HG02885 (cell line): ENCODE data around the gene MTRR.
A peak's percentile ranks its signal among the peaks of the same experiment; 100 is the strongest.

ENCODE experiments used
- ATAC-seq: cut with Tn5 transposase; IDR thresholded peaks from one replicate; pipeline ENCODE4 v1.9.1; 2021; ENCODE audit warnings: mild to moderate bottlenecking; ENCODE audit not compliant: unreplicated experiment, poor library complexity

The MTRR gene

DNA sequence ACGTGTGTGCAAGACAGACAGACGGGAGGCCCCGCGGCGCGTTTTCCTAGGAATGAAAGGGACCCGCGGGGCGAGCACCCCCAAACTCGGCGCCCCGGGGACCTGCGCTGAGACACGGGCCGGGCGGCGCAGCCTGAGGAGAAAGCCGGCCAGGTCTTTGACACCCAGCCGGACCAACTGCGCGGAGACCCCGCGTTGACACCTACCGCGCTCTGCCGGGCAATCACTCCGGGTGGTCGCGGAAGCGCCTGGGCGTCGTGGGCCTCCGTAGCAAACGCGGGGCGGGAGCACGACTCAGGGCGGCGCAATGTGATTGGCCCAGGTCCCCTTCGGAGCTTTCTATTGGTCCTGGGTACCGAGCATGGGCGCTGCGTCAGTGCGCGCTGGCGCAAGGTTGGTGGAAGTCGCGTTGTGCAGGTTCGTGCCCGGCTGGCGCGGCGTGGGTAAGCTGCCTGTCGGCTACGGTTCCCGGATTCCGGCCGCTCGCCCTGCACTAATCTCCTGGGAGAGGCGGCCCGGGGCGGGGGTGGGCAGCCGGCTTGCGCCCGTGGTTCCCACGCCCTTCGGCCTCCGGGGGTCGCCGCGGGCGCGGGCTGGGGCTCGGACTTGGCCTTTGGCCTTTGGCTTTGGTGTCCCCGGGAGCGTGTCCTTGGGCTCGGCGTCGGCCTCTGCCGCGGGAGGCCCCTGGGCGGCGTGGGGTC lies at the start of gene MTRR, which contains the start of gene FASTKD3:
MTRR (plus strand) TSS at position 376 of the 701 bp plus-strand sequence. CDS start 1,647 bp downstream, outside the sequence.
FASTKD3 (minus strand) TSS at position 259 of the 701 bp plus-strand sequence. CDS start 948 bp downstream, outside the sequence.
- peak; percentile 91 for ATAC-seq

DNA sequence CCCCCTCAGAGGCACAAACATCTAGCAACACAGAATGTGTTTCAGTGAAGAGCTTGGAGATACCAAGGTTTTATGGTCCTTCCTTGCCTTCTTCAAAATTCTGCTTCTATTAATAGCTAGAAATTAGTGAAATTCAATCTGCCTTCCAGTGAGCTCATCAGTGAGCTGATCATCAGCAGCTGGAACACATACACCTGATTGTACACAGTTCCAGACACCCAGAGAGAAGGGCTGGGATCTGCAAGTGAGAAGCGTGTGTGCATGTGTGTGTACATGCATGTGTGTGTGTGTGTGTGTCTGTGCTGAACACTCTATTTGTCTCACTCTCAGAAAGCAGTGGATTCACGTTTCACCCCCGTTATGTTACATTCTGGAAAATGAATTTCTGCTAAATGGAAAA lies 46.5 kb upstream of the MTRR start:
- ATAC-seq, result no peak

DNA sequence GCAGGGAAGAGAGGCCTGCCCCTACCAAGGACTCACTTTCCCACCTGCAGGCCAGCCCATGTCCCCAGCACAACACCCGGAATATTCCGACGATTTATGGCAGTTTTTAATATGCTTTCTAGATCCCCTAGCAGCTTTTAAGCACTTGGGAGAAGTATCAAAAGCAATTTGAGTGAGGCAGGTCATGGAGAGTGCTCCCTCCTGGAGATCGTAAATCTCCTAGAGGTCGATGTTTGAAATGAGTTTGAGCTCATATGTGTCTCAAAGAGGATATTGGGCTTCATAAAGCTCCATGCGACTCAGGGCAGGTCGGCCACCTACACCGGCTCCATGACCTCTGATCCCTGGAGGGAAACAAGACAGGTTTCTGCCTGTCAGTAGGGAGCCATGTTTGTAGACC lies 45.4 kb upstream of the MTRR start:
- ATAC-seq, result no peak

GRCh38 chr5:7824995-7825394 lies 44.0 kb upstream of the MTRR start:
- no peak for ATAC-seq

DNA sequence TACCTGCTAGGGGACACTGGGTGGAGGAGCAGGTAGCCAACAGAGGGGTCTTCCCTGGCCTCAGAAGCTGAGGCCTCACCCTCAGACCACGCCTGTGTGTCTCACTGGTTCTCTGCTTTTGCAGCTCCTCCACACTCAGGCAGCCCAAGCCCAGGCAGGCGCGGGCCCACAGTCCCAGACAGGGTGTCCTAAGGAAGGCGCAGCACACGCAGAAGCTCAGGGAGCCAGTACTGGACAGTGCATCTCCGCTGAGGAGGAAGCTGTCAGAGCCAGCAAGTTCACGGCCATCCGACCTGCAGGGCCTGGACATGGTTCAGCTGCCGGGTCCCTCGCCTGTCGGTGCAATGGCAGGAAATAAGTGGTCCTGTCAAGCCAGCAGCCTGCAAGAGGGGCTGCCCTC lies 43.3 kb upstream of the MTRR start:
- no peak for ATAC-seq

- no peak for ATAC-seq
These were observed 41.3 kb upstream of the MTRR start for GRCh38 chr5:7827610-7828009.

- ATAC-seq, result no peak
These were observed 40.7 kb upstream of the MTRR start for GRCh38 chr5:7828269-7828668.

- no peak for ATAC-seq
These were observed 34.0 kb upstream of the MTRR start for GRCh38 chr5:7834982-7835381.

DNA sequence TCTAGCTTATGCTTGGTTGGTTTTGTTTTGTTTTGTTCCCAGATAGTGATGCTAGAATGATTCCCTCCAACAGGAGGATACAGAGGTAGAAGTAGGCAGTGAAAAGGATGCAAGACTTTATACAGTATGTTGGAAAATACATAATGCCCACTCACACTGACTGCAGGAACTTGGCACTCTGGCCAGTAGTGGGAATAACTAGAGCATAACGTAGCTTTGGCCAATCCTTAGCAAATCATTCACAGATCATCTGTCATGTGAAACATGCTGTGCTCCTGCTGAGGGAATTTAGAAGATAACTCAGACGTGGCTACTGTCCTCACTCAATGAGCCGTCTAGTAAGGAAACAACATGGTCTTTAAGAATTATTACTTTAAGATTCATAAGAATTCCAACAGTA lies 31.5 kb upstream of the MTRR start:
- ATAC-seq, result no peak

- ATAC-seq, result no peak
These were observed 26.4 kb upstream of the MTRR start for GRCh38 chr5:7842531-7842930.

- ATAC-seq, result no peak
These were observed 24.0 kb upstream of the MTRR start for GRCh38 chr5:7844901-7845300.

DNA sequence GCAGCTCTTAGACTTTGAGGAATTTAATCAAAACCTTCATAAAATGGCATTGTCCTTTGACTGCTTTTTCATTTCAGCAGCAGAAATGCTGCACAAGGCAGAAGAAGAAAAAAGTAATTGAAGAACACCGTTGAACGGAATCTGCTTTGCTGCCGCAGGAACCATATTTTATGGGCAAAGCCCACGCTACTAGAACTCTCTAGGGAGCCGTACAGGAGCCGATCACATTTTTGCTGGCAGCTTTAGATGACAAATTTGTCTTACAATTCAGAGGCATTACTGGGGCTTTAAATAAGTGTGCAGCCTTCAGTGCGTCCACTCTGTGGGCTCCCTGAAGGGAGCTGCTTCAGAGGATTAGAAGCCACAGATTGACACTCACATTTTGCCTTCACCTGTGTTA lies 23.4 kb upstream of the MTRR start:
- no peak for ATAC-seq

- no peak for ATAC-seq
These were observed 22.6 kb upstream of the MTRR start for GRCh38 chr5:7846327-7846726.

DNA sequence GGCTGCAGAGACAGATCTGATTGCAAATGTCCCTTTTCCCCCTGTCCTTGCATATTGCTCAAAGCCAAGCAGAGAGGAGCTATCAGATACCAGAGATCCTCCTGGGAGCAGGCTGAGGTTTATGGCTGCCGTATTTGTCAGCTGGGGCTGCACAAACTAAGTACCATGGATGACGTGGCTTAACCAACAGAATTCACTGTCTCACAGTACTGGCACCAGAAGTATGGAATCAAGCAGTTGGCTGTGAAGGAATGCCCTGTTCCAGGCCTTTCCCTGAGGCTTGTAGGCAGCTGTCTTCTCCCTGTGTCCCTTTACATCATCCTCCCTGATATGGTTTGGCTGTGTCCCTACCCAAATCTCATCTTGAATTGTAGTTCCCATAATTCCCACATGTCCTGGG lies 20.7 kb upstream of the MTRR start:
- no peak for ATAC-seq

- no peak for ATAC-seq
These were observed 19.1 kb upstream of the MTRR start for GRCh38 chr5:7849681-7850394.

DNA sequence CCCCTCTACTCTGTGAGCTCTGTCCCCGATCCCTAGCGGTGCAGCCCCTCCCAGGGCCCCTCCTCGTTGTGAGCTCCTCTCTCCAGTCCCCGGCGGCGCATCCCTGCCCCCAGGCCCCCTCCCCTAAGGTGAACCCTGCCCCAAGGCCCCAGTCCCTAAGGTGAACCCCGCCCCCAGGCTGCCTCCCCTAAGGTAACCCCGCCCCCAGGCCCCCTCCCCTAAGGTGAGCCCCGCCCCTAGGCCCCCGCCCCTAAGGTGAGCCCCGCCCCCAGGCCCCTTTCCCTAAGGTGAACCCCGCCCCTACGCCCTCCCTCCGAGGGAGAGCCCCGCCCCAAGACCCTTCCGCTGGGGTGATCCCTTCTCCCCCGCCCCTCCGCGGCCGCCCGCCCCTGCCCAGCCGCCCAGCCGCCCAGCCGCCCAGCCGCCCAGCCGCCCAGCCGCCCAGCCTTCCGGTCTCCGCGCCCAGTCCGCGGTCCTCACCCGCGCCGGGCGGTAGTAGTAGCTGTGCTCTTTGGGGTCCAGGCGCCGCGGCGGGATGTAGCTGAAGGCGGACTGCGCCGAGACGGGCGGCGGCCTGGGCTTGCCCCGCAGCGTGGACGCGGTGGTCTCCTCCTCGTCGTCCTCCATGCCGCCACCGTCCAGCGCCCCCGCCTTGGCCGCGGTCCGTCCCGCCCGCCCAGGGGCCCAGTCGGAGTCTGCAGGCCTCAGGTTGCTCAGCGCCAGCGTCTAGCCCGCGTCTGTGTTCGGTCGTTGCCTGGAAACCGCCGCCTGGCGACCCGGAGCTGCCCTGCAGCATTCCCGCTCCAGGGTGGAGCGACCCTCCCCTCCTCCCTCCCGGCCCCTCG lies 18.3 kb upstream of the MTRR start, which contains the start of gene CFAP90:
CFAP90 (minus strand) TSS at position 739 of the 845 bp plus-strand sequence; CDS start at position 627, 112 bp downstream.
- ATAC-seq, result no peak

- ATAC-seq, result no peak
These were observed 17.7 kb upstream of the MTRR start for GRCh38 chr5:7851240-7851592.

GRCh38 chr5:7851617-7852289 lies 17.2 kb upstream of the MTRR start:
- ATAC-seq, result no peak

GRCh38 chr5:7852542-7852941 lies 16.4 kb upstream of the MTRR start:
- no peak for ATAC-seq

- ATAC-seq, result no peak
These were observed 16.0 kb upstream of the MTRR start for GRCh38 chr5:7852988-7853387.
